NT2/D1 (cell line): ENCODE data around the gene KLF13.

Experiments used
- SUZ12 ChIP-seq: IDR thresholded peaks from 2 replicates; pipeline ENCODE4 v1.6.1; 2011; ENCODE audit not compliant: insufficient read length, insufficient read depth; ENCODE audit errors: extremely low read depth
- YY1 ChIP-seq: IDR thresholded peaks from 2 replicates; pipeline ENCODE4 v1.6.1; 2011; ENCODE audit not compliant: insufficient read length, insufficient read depth
- ZNF274 ChIP-seq: IDR thresholded peaks from 2 replicates; pipeline ENCODE4 v1.6.1; 2011; ENCODE audit warnings: mild to moderate bottlenecking, low read depth, low read length

DNA sequence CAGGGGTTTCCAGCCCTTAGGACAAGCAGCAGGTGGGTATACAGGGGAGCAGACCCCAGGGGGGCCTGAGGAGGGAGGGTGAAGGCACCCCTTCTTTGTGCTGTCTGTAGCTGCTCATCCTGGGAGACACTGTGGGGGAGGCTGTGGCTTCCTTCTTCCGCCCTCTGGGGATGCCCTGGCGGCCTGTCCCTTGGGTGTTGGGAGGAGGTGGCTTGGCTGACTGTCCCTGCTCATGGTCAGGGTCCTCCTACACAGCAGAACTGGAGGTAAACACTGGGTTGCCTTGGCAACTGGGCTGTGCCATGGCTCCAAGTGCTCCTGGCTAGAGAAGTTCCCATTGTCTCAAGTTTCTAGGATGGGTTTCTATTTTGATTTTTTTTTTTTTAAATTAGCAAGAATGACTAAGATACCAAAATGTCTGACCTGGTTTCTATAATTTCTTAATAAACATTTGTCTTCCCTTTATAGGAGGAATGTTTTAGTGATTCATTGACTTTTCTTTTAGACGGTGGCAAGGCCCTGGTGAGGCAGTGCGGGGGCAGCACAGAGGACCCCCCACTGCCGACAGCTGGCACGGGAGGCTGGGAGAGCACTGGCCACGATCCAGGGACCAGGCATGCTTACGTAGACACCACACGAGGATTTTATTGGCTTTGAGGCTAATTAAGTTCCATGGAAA, 12.4 kb downstream of the KLF13 start:
- TF ChIP-seq YY1 = no peak
- no peak for TF ChIP-seq ZNF274
- no peak for TF ChIP-seq SUZ12
